ENCODE results near the gene UBE2S. TPM values are rescaled to one million over a fixed set of nuclear protein-coding genes. Genes with fewer than 3 reads are reported as not detected.
"Not testable (repeated sequence)": the region's sequence is repeated elsewhere in the genome, so short reads cannot be mapped to it uniquely, and the experiment has no call there.

UBE2S gene
- total and polyA plus RNA-seq, 4 donors: 11.3 to 25.6 (median 20.0) TPM

DNA sequence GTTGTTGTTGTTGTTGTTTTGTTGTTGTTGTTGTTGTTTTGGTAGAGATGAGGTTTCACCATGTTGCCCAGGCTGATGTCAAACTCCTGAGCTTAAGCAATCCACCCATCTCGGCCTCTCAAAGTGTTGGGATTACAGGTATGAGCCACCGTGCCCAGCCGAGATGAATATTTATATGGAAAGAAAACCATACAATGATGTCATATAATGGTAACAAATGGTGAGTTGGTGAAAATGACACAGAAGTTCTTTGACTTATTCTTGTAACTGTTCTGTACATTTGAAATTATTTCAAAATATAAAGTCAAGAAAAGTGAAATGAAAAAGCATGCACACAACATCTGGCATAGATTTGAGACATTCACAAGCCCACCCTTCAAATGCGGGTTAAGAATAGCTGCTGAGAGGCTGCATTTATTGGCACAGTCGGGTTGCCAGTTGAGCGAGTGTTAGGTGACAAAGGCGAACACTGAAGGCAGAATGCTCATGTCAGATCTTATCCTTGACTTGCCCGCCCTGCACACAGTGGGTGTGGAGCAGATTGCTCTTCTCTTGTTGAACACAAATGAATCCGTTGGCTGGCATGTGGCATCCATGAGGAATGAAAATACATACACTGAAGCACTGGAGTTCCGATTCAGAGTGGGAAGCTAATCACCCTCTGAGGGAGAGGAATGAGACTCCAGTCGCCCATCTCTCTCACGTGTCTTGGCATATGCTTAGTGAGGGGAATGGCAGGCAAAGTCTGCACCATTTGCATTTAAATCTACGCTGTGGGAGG, 15.8 kb upstream of the UBE2S start:
- no peak for TF ChIP-seq CTCF (IDR thresholded peaks at IDR 0.05; ENCODE audit: control extremely low read depth, extremely low read depth)
- Histone ChIP-seq H3K9ac (ENCODE audit: insufficient read depth in 1 of 2, low read length in 2 of 2) (no peak overlapping the region), H3K9me3 (ENCODE audit: control insufficient read depth in 4 of 4, insufficient read depth in 3 of 4, low read length in 3 of 4) (peaks cover 0 to 8% (median 0%) of the 10 kb centered on the region in 4 donors), H3K36me3 (ENCODE audit: control insufficient read depth in 4 of 4, insufficient read depth in 4 of 4, low read length in 4 of 4) (no peaks in the 10 kb centered on the region), H3K27me3 (ENCODE audit: control insufficient read depth in 3 of 3, insufficient read depth in 3 of 3, low read length in 2 of 3) (peaks cover 0 to 6% (median under 1%) of the 10 kb centered on the region in 3 donors), H3K4me1 (ENCODE audit: control insufficient read depth in 5 of 5, insufficient read depth in 5 of 5, low read length in 5 of 5) (no peaks in the 10 kb centered on the region), H3K27ac (ENCODE audit: low read depth in 1 of 2, low read length in 1 of 2) (no peak overlapping the region), H3K4me3 (no peak overlapping the region)
- WGBS, 2 donors: 71 to 80% methylated on average over 13 of the region's 13 CpGs
- no peak for ATAC-seq (ENCODE audit: insufficient read depth, low FRiP score)
- DNase-seq: no peak

- DNase-seq; ATAC-seq (ENCODE audit: insufficient read depth, low FRiP score); H3K4me1 ChIP-seq (ENCODE audit: control insufficient read depth in 5 of 5, insufficient read depth in 5 of 5, low read length in 5 of 5); H3K9me3 ChIP-seq (ENCODE audit: control insufficient read depth in 4 of 4, insufficient read depth in 3 of 4, low read length in 3 of 4); H3K27me3 ChIP-seq (ENCODE audit: control insufficient read depth in 3 of 3, insufficient read depth in 3 of 3, low read length in 2 of 3); H3K4me3 ChIP-seq; H3K9ac ChIP-seq (ENCODE audit: insufficient read depth in 1 of 2, low read length in 2 of 2); H3K36me3 ChIP-seq (ENCODE audit: control insufficient read depth in 4 of 4, insufficient read depth in 4 of 4, low read length in 4 of 4); H3K27ac ChIP-seq (ENCODE audit: low read depth in 1 of 2, low read length in 1 of 2): not testable (repeated sequence)
- 23 to 40% methylated on average over 4 of the region's 4 CpGs for WGBS, 2 donors
These were observed 13.7 kb upstream of the UBE2S start for GRCh38 chr19:55421281-55421680.

DNA sequence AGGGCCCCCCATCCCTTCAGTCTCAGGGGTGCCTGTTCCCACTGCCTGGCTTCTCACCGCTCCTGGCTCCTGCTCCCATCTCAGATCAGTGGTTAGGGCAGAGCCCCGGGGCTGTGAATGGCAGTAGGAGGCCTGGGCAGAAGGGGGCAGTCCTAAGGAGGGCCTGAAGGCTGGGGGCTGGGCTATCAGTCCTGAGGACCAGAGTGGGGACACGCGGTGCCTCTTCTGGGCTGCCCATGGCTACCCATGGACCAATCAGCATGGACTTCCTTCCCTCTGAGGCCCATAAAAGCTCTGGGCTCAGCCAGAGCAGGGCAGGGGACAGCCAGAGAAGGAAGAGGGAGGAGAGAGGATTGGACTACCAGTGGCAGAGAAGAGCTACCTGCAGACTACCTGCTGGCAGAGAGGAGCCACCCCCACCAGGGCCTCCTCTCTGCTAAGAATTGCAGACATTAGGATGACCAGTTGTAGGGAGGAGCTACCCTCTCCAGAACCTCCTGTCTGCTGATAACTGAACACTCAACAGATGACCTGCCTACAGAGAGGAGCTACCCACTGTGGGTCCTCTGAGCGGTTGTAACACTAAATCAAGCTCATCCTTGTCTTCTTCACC, 12.1 kb upstream of the UBE2S start:
- no peak for DNase-seq
- H3K27me3 ChIP-seq (ENCODE audit: control insufficient read depth in 3 of 3, insufficient read depth in 3 of 3, low read length in 2 of 3): no peaks in the 10 kb centered on the region
- TF ChIP-seq CTCF (IDR thresholded peaks at IDR 0.05; ENCODE audit: control extremely low read depth, extremely low read depth): no peak
- H3K27ac ChIP-seq (ENCODE audit: low read depth in 1 of 2, low read length in 1 of 2): no peak overlapping the region
- WGBS, 2 donors: 64 to 79% methylated on average over 5 of the region's 5 CpGs
- no peaks in the 10 kb centered on the region for H3K36me3 ChIP-seq (ENCODE audit: control insufficient read depth in 4 of 4, insufficient read depth in 4 of 4, low read length in 4 of 4)
- no peak overlapping the region for H3K4me3 ChIP-seq
- peaks cover 0 to 8% (median 0%) of the 10 kb centered on the region in 4 donors for H3K9me3 ChIP-seq (ENCODE audit: control insufficient read depth in 4 of 4, insufficient read depth in 3 of 4, low read length in 3 of 4)
- ATAC-seq (ENCODE audit: insufficient read depth, low FRiP score): no peak
- H3K4me1 ChIP-seq (ENCODE audit: control insufficient read depth in 5 of 5, insufficient read depth in 5 of 5, low read length in 5 of 5): no peaks in the 10 kb centered on the region
- no peak overlapping the region for H3K9ac ChIP-seq (ENCODE audit: insufficient read depth in 1 of 2, low read length in 2 of 2)

DNA sequence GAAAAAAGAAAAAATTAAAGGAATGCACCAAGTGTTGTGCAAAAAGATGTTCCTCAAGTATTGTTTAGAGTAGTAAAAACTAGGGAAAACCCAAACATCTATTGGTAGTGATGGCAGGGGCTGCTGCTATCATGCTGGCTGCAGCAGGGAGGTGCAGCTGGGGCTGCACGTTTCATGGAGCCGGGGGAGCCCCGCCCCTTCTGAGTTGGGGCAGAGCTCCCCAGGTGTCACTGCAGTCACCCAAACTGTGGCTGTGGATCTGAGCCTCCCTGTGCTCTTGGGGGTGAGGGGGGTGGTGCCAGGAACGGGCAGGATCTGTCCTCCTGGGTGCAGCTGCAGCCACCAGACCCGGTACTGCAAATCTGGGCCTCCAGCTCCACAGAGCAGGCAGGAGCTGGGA, 11.5 kb upstream of the UBE2S start:
- H3K27ac ChIP-seq (ENCODE audit: low read depth in 1 of 2, low read length in 1 of 2): no peak overlapping the region
- H3K9me3 ChIP-seq (ENCODE audit: control insufficient read depth in 4 of 4, insufficient read depth in 3 of 4, low read length in 3 of 4): peaks cover 0 to 6% (median 0%) of the 10 kb centered on the region in 4 donors
- no peaks in the 10 kb centered on the region for H3K27me3 ChIP-seq (ENCODE audit: control insufficient read depth in 3 of 3, insufficient read depth in 3 of 3, low read length in 2 of 3)
- no peak overlapping the region for H3K4me3 ChIP-seq
- H3K9ac ChIP-seq (ENCODE audit: insufficient read depth in 1 of 2, low read length in 2 of 2): no peak overlapping the region
- TF ChIP-seq CTCF (IDR thresholded peaks at IDR 0.05; ENCODE audit: control extremely low read depth, extremely low read depth): no peak
- no peak for DNase-seq
- no peak for ATAC-seq (ENCODE audit: insufficient read depth, low FRiP score)
- H3K4me1 ChIP-seq (ENCODE audit: control insufficient read depth in 5 of 5, insufficient read depth in 5 of 5, low read length in 5 of 5): no peaks in the 10 kb centered on the region
- H3K36me3 ChIP-seq (ENCODE audit: control insufficient read depth in 4 of 4, insufficient read depth in 4 of 4, low read length in 4 of 4): no peaks in the 10 kb centered on the region
- WGBS, 2 donors: 54 to 70% methylated on average over 5 of the region's 5 CpGs
